NCI-H2196 treated with DMSO at 0.1 percent for 48 hours (cell line): ENCODE results near the gene CDKN2A.

Experiments
- DNase-seq: peaks from one replicate; lab custom pipeline; 2025; ENCODE audit not compliant: unreplicated experiment; lab: John Stamatoyannopoulos, UW

The CDKN2A gene

DNA sequence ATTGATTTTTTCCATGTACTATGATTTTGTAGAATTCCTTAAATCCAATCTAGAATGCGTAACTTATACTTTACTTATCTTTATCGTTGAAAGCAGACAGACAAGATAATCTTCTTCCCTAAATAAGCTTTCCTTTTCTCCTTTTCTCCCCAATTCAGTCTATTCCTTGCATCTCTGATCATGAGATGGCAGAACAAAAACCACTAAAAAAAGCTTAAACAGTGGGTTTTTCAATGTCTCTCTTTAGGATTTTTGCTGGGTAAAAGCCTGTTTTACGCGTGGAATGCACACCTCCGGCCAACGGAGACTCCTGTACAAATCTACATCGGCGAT lies 14.2 kb upstream of the CDKN2A start:
- DNase-seq = no peak

GRCh38 chr9:22005702-22006606 lies 11.8 kb upstream of the CDKN2A start:
- DNase-seq = no peak

GRCh38 chr9:22005021-22005701 lies 11.0 kb upstream of the CDKN2A start:
- DNase-seq = no peak

DNA sequence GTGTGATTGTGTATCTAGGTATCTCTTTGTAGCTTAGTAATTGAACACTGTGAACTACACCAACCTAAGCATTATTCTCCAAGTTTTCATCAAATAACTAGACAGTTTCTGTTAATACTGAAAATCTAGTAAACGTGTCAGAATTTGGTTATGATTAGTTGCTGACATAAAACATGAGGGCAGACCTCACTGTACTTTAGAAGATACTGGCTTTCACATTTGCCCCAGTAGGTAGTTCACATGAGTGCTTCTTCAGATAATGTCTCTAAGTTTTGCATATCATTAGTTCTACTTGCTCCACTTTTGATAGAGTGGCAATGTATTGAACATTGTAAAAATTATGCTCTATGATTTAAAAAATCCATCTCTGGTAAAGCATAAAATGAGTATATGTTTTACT lies 7.8 kb upstream of the CDKN2A start:
- DNase-seq = no peak

GRCh38 chr9:21998026-21998425 lies 3.8 kb upstream of the CDKN2A start:
- DNase-seq = no peak

DNA sequence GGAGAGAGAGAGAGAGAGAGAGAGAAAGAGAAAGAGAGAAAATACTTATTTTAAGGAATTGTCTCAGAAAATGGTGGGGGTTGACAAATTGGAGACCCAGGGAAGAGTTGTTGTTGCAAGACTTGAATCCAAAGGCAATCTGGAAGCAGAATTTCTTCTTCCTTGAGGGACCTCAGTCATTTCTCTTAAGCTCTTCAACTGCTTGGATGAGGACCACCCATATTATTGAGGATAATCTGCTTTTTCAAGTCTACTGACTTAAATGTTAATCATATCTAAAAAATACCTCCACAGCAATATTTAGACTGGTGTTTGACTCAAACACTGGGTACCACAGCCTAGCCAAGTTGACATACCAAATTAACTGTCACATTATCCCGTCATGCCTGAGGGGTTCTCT lies 3.3 kb upstream of the CDKN2A start:
- DNase-seq = no peak

DNA sequence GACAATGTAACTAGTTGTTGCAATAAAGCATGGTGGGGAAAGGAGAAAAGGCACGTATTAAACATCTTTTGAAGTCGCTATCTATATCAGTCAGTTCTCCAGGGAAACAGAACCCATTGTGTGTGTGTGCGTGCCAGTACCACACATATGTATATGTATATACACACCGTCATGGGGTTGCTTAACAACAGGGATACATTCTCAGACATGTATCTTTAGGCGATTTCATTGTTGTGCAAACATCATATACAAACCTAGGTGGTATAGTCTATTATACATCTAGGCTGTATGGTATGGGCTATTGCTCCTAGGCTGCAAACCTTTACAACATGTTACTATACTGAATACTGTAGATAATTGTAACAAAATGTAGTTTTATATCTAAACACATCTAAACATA lies 2.7 kb upstream of the CDKN2A start:
- no peak for DNase-seq

GRCh38 chr9:21996438-21996837 lies 2.2 kb upstream of the CDKN2A start:
- DNase-seq = no peak

DNA sequence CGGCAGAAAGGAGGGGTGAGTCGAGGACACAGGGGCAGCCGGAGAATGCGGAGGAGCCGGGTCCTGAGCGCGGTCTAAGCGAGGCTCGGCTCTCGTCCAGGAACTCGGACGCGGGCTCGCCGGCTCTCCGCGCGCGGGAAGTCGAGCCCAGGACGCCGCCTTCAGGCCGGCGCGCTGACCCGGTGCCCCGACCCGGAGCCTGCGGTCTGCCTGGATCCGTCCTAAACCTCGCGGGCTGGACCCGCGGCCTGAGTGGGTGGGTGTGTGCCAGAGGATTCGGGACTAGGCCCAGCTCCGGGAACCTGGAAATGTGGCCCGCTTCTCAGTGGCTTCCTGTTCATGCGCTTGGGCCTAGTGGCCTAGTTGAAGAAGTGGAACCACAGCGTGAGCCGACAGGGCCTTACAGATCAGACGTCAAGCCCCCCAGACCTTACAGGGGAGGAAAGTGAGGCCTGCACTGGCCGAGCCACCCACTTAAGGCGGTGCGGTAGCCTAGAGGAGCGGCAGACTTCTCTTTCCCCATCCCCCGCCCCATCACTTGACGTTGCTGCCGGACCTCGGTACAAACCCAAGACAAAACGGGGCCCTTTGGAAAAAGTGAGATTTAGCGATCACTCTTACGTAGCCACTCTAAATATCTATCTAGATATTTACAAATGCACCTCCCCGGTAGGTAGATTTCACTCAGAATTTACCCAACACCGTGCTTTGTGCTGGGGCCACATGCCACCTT lies 1.6 kb upstream of the CDKN2A start:
- no peak for DNase-seq

DNA sequence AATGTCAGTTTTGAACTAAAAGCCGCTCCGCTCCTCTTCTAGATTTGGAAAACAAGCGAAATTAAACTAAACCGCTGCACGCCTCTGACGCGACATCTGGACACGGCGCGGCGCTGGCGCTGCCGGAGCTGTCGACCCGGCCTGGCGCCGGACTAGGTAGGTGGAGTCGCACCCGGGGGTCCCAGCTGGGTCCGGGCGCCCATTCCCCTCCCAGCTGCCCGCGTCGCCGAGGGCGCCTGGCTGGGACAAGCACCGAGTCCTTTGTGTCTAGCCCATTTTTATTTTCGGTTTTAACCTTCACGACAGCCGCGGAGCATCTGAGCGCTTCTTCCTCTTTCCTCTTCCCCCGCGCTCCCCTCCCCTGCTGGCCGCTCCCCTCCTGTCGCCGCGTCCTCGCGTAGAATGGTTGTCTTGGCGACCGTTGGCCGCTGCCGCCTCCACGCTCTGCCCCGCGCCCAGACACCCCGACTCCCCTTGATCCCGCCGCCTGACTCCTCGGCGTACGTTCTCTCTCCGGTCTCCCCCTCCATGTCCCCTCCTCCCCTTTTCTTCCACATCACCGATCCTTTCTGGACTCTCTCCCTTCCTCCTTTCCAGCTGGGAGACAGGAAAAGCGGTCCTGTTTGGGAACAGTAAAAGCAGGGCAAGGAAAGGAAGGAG lies 944 bp upstream of the CDKN2A start:
- DNase-seq = peak; percentile 70

DNA sequence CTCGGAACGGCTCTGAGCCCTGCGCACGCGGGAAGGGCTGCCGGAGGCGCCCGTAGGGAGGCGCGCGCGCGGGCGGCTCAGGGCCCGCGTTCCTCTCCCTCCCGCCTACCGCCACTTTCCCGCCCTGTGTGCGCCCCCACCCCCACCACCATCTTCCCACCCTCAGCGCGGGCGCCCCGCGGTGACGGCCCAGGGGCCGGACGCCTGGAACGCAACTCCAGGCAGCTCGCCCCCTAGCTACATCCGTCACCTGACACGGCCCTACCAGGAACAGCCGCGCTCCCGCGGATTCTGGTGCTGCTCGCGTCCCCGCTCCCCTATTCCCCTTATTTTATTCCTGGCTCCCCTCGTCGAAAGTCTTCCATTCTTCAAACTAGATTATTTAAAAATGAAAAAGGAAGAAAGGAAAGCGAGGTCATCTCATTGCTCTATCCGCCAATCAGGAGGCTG lies 389 bp upstream of the CDKN2A start, which contains the start of gene CDKN2B-AS1:
Gene CDKN2B-AS1 (plus strand): TSS at position 236 of the 450 bp plus-strand sequence.
- DNase-seq = peak; percentile 85

DNA sequence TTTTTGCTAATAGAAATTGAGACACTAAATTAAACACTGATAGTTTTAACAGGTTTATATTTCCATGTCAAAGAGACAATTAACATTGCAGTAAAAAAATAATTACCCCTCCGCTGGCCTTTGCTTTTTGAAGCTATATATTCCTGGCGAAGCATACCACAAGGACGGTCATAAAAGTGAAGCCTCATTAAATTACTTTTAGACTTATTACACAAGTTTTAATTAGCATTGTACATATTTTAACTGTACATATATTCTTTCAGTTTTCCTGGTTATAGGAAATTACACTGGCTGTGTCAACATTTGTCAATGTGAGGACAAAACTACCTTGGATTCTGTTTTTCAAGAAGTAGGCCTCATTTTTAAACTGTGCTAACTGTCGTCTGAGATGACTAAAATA lies 1.2 kb downstream of the CDKN2A start:
- no peak for DNase-seq

- no peak for DNase-seq
Measured at GRCh38 chr9:21991072-21991959, 2.9 kb downstream of the CDKN2A start.

DNA sequence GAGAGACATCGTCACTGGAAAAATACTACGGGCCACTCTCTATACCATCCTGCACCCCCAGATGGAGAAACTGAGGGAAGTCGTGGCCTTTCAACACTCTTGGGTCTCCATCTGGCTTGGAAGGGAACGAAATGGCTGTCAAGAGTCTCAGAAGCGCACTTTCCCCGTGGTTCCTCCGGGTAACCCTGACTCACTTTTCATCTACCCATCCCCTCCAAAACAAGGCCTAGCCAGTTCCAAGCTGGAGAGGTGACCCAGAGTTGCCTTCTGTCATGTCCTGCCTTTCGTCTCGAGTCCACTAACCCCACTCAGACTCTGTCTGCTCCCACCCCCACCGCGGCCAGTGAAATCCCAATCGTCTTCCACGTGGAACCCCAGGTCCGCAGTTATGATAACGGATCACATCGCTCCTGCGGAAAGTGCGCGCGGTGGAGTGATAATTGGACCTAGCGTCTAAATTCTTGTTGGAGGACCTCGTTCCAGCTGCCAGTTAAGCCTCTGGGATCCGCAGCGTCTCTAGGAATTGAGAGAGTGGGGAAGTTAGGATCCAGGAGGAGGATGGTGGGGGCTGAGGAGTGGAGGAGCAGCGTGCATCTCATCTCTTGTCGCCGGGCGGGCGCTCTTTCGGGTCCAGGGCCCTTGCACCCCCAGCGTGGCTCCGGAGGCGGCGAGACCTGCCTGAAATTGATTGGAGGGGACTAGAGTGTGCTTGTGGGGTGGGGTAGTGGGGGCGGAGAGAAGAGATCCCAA lies 4.6 kb downstream of the CDKN2A start:
- DNase-seq = no peak

DNA sequence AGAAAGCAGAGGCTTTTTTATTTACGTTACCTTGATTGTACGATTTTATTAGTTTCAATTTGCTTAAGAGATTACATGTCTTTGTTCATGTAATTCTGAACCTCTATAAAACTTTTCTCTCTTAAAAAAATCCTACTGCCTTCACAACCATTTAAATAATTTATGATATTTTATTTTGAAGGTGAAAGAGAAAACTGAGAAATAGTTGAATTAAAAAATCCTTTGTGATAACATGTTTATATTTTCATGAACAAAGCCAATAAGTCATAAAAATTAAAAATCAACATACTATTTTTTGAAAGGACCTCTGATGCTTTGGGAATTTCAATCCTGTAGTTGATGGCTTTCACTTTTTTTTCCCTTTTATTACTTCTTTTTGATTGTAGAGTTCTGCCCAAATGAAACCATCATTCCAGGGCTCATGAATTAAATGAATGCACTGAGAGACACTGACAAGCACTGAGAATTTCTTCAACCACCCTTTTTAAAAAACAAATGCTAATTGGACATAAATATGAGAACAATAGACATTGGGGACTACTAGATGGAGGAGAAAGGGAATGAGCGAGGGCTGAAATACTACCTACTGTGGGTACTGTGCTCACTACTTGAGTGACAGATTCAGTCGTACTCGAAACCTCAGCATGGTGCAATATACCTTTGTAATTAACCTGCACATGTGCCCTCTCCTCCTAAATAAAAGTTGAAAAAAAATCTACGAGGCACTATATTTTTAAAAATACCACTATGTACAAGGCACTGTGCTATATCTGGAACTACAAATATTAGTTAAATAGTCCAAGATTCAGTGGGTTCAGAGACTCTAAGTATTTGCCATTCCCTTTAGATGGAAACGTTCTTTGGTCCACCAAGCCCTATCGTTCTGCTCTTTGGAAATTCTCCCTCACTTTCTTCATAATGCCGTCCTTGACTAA lies 5.9 kb downstream of the CDKN2A start:
- no peak for DNase-seq

DNA sequence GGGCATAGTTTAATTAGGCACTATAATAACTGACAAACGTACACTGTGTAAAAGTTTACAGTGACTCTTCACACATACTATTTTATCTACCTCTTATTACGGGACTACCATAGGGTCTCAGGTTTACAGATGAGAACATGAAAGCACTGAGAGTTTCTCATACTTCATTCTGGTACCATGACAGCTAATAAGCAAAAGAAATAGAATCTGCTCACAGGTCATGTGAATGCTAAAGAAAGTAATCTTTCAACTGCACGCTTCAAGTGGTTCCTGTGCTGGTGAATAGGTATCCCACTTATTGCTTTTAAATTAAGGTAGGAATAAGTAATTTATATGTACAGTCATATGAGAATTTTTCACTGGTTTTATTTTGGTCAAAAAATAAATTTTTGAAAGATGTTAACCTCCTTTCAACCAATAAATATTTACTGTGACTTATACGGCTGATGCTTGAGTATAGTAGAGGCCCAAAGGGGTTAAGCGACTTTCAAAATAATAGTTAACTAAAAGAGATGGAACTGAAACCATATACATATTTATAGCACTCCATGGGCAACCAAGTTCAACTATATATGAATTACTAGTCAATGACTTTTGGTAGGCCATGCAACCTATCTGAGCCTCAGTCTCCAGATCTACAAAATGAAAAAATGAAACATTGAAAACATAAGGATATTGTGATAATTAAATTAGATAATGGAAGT lies 8.1 kb downstream of the CDKN2A start:
- DNase-seq = no peak

GRCh38 chr9:21984101-21984500 lies 10.1 kb downstream of the CDKN2A start:
- no peak for DNase-seq

DNA sequence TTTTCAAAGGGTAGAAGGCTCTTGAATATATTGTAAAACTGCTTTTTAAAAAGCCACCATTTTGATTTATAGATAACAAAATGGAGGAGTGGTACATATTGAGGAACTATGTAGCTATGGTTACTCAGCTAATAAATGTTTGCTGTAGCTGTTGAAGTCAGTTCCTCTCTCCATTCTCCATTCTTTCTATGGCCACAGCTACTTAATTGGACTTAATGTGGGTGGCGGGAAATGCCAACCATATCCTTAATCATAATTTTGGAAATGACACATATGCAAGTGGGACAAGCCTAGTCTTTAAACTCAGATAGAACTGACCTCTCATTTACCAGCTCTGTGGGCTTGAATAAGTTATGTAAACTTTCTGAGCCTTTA lies 10.6 kb downstream of the CDKN2A start:
- DNase-seq = no peak
